Kidney (tissue), 14 donors: ENCODE data around the gene CEP126. TPM values are rescaled to one million over a fixed set of nuclear protein-coding genes. Genes with fewer than 3 reads are reported as not detected.

Experiments
- DNase-seq, 5 donors: peaks; one replicate each; pipeline ENCODE4 v3.0.0-alpha.2; 2013 to 2020
- FAIRE-seq: peaks from 2 replicates; lab custom pipeline; 2012; peaks lifted over from hg19 to GRCh38; lab: Jason Lieb, UNC
- H3K27ac ChIP-seq, 2 donors: one replicate each; pipeline ENCODE4 v1.7.0; 2013; ENCODE audit warnings: low read depth in 2 of 2, low read length in 2 of 2, inconsistent platforms in 1 of 2
- H3K27me3 ChIP-seq: one replicate; pipeline ENCODE4 v1.7.1; 2013; ENCODE audit warnings: low read length, inconsistent platforms; ENCODE audit not compliant: control insufficient read depth, insufficient read depth
- H3K36me3 ChIP-seq, 3 donors: one replicate each; pipeline versions ENCODE4 v1.7.0 to v1.7.1; 2013; ENCODE audit warnings: low read length in 3 of 3, control low read depth in 1 of 3, inconsistent platforms in 1 of 3; ENCODE audit not compliant: insufficient read depth in 3 of 3, control insufficient read depth in 2 of 3
- H3K4me1 ChIP-seq, 3 donors: one replicate each; pipeline versions ENCODE4 v1.7.0 to v1.7.1; 2013; ENCODE audit warnings: low read length in 3 of 3, inconsistent platforms in 1 of 3, low read depth in 1 of 3; ENCODE audit not compliant: control insufficient read depth in 2 of 3, insufficient read depth in 2 of 3
- H3K4me3 ChIP-seq, 3 donors: one replicate each; pipeline versions ENCODE4 v1.7.0 to v1.8.1; 2013; ENCODE audit warnings: low read length in 3 of 3, control low read depth in 1 of 3, inconsistent platforms in 1 of 3
- H3K9ac ChIP-seq, 3 donors: one replicate each; pipeline versions ENCODE4 v1.7.0 to v1.7.1; 2013; ENCODE audit warnings: low read length in 3 of 3, control low read depth in 1 of 3, inconsistent platforms in 1 of 3
- H3K9me3 ChIP-seq, 3 donors: one replicate each; pipeline versions ENCODE4 v1.7.0 to v1.7.1; 2013; ENCODE audit warnings: low read length in 3 of 3, control low read depth in 1 of 3, inconsistent platforms in 1 of 3; ENCODE audit not compliant: control insufficient read depth in 2 of 3, insufficient read depth in 1 of 3
- CTCF ChIP-seq: IDR thresholded peaks from 3 replicates; pipeline ENCODE4 v1.5.1; 2012; ENCODE audit warnings: mild to moderate bottlenecking, moderate library complexity, borderline replicate concordance; ENCODE audit not compliant: insufficient read depth; ENCODE audit errors: extremely low read depth
- intact Hi-C: fragments of 100-400 bp; cut with DNase I; formaldehyde crosslinking; loops from one replicate; pipeline ENCODE4 v1.11.1; 2022
- polyA plus RNA-seq: library from polyadenylated mRNA; stranded (reverse); fragments of 350-450 nt; fragmentation: Illumina TruSeq; extraction: RNeasy Lipid Tissue Mini Kit (QIAGEN cat#74804); gene quantifications from one replicate; pipeline ENCODE4 v1.2.3, GENCODE V29; 2014; ENCODE audit warnings: low read depth, low replicate concordance; ENCODE audit not compliant: insufficient read depth
- total RNA-seq: library from RNA; stranded (reverse); fragmentation: NEBNext Ultra II Directional; extraction: Animal tissue kit (Norgen Biotek cat#: 25700); gene quantifications from one replicate; pipeline ENCODE4 v1.2.1, GENCODE V29; 2021
- donor health status: control.
- donor health status: control.
- donor health status: control.
- donor health status: control.
- donor health status: control.
- donor health status: DM: yes; HTN: yes; CAD: no.
- donor health status: Normal renal cell carcinoma (clear cell type).

Gene CEP126
- total and polyA plus RNA-seq, 2 donors from 2014 or later = 5.1 to 5.3 TPM

- Histone ChIP-seq H3K4me1 (no peaks in the 10 kb centered on the region), H3K9me3 (no peaks in the 10 kb centered on the region), H3K27ac (no peak overlapping the region), H3K9ac (no peak overlapping the region), H3K4me3 (no peak overlapping the region), H3K27me3 (no peaks in the 10 kb centered on the region), H3K36me3 (no peaks in the 10 kb centered on the region)
- DNase-seq (no peak), FAIRE-seq (no peak)
- intact Hi-C loops = no loop called here
- no peak for TF ChIP-seq CTCF
Observed at GRCh38 chr11:102014756-102015155, 99.9 kb downstream of the CEP126 start.

- Histone ChIP-seq H3K4me3 (no peak overlapping the region), H3K36me3 (no peaks in the 10 kb centered on the region), H3K9me3 (no peaks in the 10 kb centered on the region), H3K27me3 (no peaks in the 10 kb centered on the region), H3K9ac (no peak overlapping the region), H3K4me1 (no peaks in the 10 kb centered on the region), H3K27ac (no peak overlapping the region)
- DNase-seq (no peak), FAIRE-seq (no peak)
- intact Hi-C loops = no loop called here
- TF ChIP-seq CTCF = no peak
Observed at GRCh38 chr11:102017026-102017425, 102.2 kb downstream of the CEP126 start.

- no peak for TF ChIP-seq CTCF
- intact Hi-C loops = no loop called here
- Histone ChIP-seq H3K27ac (no peak overlapping the region), H3K36me3 (no peaks in the 10 kb centered on the region), H3K4me3 (no peak overlapping the region), H3K27me3 (no peaks in the 10 kb centered on the region), H3K4me1 (peaks cover 0 to 2% (median 0%) of the 10 kb centered on the region in 3 donors), H3K9ac (no peak overlapping the region), H3K9me3 (no peaks in the 10 kb centered on the region)
- FAIRE-seq = no peak
- peak in 1 of 5 donors; percentile 10 for DNase-seq
Observed at GRCh38 chr11:102026217-102026616, 111.4 kb downstream of the CEP126 start.

GRCh38 chr11:102026959-102027358 is 112.1 kb downstream of the CEP126 start:
- intact Hi-C loops = no loop called here
- TF ChIP-seq CTCF = no peak
- Histone ChIP-seq H3K9me3 (no peaks in the 10 kb centered on the region), H3K27ac (no peak overlapping the region), H3K27me3 (no peaks in the 10 kb centered on the region), H3K9ac (no peak overlapping the region), H3K36me3 (no peaks in the 10 kb centered on the region), H3K4me3 (no peak overlapping the region), H3K4me1 (peaks cover 0 to 2% (median 0%) of the 10 kb centered on the region in 3 donors)
- DNase-seq (peak in 1 of 5 donors; percentile 4), FAIRE-seq (no peak)
